GM19468 (cell line): ENCODE measurements around the gene BARHL2.

ENCODE experiments used
- ATAC-seq: cut with Tn5 transposase; IDR thresholded peaks from one replicate; pipeline ENCODE4 v1.9.1; 2021; ENCODE audit warnings: mild to moderate bottlenecking, moderate library complexity, moderate number of reproducible peaks; ENCODE audit not compliant: unreplicated experiment; ENCODE audit errors: extremely low read depth

Gene BARHL2

GRCh38 chr1:90712153-90712856 is 4.8 kb downstream of the BARHL2 start:
- ATAC-seq = no peak

GRCh38 chr1:90711696-90712095 is 5.4 kb downstream of the BARHL2 start:
- no peak for ATAC-seq

DNA sequence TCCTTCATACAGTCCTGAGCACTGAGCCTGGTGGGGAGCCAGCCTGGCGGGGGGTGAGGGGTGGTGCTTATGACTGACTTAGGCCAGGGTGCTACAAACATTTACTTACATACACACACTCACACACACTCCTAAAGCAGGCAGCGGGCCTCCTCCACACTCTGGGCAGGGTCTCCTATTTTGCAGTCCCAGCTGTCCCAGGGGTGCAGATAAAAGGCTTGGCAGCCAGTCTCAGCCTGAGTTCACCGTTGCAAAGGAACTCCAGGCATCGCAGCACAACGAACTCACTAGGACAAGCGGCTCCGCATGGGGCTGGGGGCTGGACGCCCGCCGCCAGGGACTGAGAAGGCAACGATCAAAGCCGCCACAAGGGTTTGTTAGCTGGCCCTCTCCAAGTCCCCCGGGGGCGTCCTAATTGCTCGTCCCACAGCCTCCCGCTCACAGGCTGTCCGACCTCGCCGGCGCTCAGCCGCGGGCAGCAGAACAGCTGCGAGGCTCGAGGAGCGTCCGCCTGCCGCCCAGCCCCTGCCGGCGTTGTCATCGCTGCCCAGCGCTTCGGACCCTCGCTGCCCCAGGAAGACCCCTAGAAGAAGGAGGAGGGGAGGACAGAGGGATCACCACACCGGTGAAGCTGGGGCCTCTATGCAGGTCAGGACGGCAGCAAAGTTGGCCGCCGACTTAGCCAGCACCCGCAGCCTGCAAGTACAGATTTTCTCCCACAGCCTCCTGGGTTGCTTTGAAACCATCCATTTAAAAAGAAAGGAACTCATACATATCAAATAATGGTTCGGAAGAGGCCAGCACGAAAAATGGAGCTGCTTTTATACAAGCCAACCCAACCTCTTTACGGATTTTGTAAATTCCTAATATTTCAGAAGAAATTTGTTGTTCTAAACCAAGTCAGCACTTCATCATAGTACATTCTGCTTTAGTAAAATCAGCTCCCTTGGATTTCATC is 6.2 kb downstream of the BARHL2 start:
- ATAC-seq = no peak

GRCh38 chr1:90709535-90709934 is 7.6 kb downstream of the BARHL2 start:
- no peak for ATAC-seq

DNA sequence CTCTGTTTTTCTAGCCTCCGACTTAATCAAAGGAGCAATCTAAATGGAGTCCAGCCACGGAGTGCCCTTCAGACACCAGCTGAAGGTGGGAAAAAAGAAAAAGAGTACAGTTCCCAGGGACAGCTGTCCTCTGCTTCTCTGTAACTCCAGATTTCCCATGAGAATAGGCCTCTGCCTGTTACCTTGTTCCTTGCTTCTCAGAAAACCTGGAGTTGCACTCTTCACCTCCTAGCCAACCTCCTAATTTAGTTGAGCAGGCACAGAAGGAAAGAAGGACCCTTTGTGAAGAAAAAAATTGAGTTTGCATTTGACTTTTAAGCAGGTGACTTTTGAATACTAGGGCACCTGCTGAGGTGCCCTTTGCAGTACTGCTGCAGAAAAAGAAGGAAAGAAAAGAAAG is 8.3 kb downstream of the BARHL2 start:
- no peak for ATAC-seq

GRCh38 chr1:90708236-90708786 is 8.8 kb downstream of the BARHL2 start:
- ATAC-seq = no peak

GRCh38 chr1:90707363-90707710 is 9.8 kb downstream of the BARHL2 start:
- ATAC-seq = no peak

GRCh38 chr1:90706437-90707362 is 10.4 kb downstream of the BARHL2 start:
- ATAC-seq = no peak

DNA sequence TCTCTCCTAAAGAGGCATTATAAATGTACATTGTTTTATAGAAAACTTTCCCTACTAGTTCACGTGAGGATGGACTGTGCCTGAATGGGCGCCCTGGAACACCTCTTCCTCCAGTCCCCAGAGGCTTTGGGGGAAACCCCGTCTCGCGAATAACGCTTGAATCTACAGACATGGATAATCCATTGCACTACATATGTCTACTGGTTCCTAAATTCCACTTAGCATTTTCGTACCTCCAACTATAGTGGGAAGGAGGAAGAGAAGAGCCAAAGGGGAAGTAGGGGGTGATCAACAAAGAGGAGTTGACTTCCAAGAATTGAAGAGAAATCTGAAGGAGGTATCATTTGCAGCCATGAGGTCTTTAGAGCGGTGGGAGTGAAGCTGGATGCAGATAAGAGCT is 11.1 kb downstream of the BARHL2 start:
- no peak for ATAC-seq

GRCh38 chr1:90704817-90705216 is 12.3 kb downstream of the BARHL2 start:
- ATAC-seq = no peak

DNA sequence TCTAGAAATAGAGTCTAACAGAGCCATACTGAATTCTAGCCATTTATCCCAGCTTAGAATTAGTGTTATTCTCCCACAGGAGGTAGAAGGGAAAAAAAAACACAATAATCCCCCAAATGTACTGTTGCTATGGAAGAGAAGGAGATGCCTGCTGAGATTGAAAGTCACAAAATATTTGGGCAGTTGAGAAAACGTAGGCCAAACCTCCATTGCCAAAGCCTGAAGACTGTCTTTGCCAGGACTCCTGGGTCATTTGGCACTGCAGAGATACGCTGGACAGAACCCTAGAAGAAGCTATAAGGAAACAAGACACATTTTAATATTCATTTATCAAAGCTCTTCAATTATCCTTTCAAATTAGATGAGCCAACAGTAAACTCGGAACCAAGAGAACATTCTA is 22.3 kb downstream of the BARHL2 start:
- no peak for ATAC-seq

- ATAC-seq = no peak
Measured at GRCh38 chr1:90687747-90688146, 29.4 kb downstream of the BARHL2 start.

- no peak for ATAC-seq
Measured at GRCh38 chr1:90675161-90675847, 41.8 kb downstream of the BARHL2 start.

- ATAC-seq = no peak
Measured at GRCh38 chr1:90671741-90672140, 45.4 kb downstream of the BARHL2 start.

- ATAC-seq = no peak
Measured at GRCh38 chr1:90671251-90671650, 45.9 kb downstream of the BARHL2 start.
